Upper lobe of right lung (tissue), 1 donor: ENCODE data around the gene BASP1. TPM values are rescaled to one million over a fixed set of nuclear protein-coding genes. Genes with fewer than 3 reads are reported as not detected.
A peak's percentile ranks its signal among the peaks of the same experiment; 100 is the strongest.

Source experiments
- ATAC-seq: fragments of 200-7000 bp; cut with Tn5 transposase; one replicate; pipeline ENCODE4 v1.9.1; 2020; ENCODE audit warnings: mild to moderate bottlenecking, moderate library complexity
- DNase-seq: peaks from one replicate; pipeline ENCODE4 v3.0.0-alpha.2; 2020
- H3K27ac ChIP-seq: fragments of 200-600 bp; one replicate; pipeline ENCODE4 v1.8.0; 2022
- H3K27me3 ChIP-seq: fragments of 200-600 bp; one replicate; pipeline ENCODE4 v1.8.0; 2022; ENCODE audit warnings: mild to moderate bottlenecking
- H3K36me3 ChIP-seq: fragments of 200-600 bp; one replicate; pipeline ENCODE4 v1.8.0; 2022
- H3K4me1 ChIP-seq: fragments of 200-600 bp; one replicate; pipeline ENCODE4 v1.8.0; 2022
- H3K4me3 ChIP-seq: fragments of 200-600 bp; one replicate; pipeline ENCODE4 v1.8.0; 2022; ENCODE audit warnings: mild to moderate bottlenecking
- H3K9me3 ChIP-seq: fragments of 200-600 bp; one replicate; pipeline ENCODE4 v1.8.0; 2022
- intact Hi-C: fragments of 100-400 bp; cut with DNase I; formaldehyde crosslinking; loops from one replicate; pipeline ENCODE4 v1.11.0; 2022
- total RNA-seq: library from RNA; stranded (reverse); fragmentation: NEBNext Ultra II Directional; extraction: Animal tissue kit (Norgen Biotek cat#: 25700); gene quantifications from one replicate; pipeline ENCODE4 v1.2.1, GENCODE V29; 2021
- TF ChIP-seq, protein P1 (sequence below): fragments of 200-600 bp; IDR thresholded peaks from one replicate; pipeline ENCODE4 v1.8.0; 2022; ENCODE audit warnings: antibody characterized with exemption
- donor health status: DM: no; HTN: yes; CAD: no; lungs with severe emphysema.

The BASP1 gene
- total RNA-seq, 1 donor from 2014 or later: 31.1 TPM

DNA sequence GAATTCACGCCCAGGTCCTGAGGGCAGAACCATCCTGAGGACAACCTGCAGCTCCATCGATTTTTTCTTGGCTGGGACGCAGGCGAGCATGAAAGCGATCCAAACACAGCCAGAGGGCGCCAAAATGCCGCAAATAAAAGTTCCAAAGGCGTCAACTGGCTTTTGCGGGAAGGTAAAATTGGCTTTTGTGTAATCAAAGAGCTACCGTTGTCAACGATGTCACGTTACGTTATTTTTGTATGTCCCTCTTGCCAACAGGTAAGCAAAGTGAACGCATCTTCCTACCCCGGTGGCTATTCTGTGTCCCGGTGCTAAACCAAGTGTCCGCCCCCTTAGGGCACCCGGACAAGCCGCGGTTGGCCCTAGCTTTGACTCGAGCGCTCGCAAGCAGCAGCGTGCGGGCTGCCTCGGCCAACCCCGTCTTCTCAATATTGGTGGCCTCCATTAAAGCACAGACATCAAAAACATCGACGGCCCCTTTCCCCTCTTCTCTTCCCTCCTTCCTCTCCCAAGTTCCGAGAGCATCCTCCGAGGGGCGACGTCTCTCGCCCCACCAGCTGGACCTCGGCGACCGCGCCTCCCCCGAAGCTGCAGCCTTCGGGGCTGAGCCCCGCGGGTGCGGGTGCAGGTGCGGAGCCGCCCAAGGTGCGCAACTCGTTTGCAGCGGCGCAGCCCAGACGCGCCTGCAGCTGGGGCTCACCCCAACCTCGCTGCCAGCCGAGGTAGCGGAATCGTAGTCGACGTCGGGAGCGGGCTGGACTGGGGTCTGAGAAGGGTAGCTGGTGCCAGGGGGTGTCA lies 1.1 kb upstream of the BASP1 start:
- intact Hi-C loops: loop anchor here (10.0 kb wide), 1 partner anchor 1068 kb away; no protein-coding TSS in a partner anchor
- ATAC-seq: peak; percentile 67
- H3K9me3 ChIP-seq: no peaks in the 10 kb centered on the region
- H3K27me3 ChIP-seq: no peaks in the 10 kb centered on the region
- H3K4me3 ChIP-seq: peak overlapping the region; percentile 60
- TF ChIP-seq, protein P1, sequence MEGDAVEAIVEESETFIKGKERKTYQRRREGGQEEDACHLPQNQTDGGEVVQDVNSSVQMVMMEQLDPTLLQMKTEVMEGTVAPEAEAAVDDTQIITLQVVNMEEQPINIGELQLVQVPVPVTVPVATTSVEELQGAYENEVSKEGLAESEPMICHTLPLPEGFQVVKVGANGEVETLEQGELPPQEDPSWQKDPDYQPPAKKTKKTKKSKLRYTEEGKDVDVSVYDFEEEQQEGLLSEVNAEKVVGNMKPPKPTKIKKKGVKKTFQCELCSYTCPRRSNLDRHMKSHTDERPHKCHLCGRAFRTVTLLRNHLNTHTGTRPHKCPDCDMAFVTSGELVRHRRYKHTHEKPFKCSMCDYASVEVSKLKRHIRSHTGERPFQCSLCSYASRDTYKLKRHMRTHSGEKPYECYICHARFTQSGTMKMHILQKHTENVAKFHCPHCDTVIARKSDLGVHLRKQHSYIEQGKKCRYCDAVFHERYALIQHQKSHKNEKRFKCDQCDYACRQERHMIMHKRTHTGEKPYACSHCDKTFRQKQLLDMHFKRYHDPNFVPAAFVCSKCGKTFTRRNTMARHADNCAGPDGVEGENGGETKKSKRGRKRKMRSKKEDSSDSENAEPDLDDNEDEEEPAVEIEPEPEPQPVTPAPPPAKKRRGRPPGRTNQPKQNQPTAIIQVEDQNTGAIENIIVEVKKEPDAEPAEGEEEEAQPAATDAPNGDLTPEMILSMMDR: peak; percentile 73
- DNase-seq: peak; percentile 83
- no peaks in the 10 kb centered on the region for H3K36me3 ChIP-seq
- peaks cover 9% of the 10 kb centered on the region for H3K4me1 ChIP-seq
- H3K27ac ChIP-seq: no peak overlapping the region

DNA sequence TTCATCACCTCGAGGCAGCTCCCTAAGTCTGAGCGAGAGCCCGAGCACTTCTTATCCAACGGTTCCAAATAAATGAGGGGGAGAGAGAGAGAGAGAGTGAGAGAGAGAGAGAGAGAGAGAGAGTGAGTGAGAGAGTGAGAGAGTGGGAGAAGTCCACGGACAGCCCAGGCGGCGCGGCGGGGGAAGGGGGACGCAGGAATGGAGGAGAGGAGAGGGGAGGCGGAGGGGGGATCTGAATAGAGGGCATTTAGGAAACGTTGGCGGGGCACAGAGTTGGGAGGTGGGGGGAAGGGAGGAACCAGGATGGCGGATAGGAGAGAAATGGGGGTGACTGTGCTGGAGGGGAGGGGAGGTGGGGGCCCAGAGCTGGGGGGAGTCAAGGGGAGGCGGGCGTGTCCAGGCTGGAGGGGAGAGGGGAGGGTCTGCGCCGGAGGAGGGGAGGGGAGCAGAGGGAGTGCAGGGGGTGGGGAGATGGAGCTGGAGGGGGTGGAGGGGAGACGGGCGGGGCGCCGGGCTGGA lies 398 bp upstream of the BASP1 start:
- DNase-seq (peak; percentile 69), ATAC-seq (peak; percentile 19)

GRCh38 chr5:17218353-17219005 lies 1.0 kb downstream of the BASP1 start:
- DNase-seq (peak; percentile 72), ATAC-seq (peak; percentile 34)
- Histone ChIP-seq H3K9me3 (no peaks in the 10 kb centered on the region), H3K36me3 (no peaks in the 10 kb centered on the region), H3K27me3 (no peaks in the 10 kb centered on the region), H3K4me1 (peaks cover 9% of the 10 kb centered on the region), H3K27ac (peak overlapping the region; percentile 70), H3K4me3 (peak overlapping the region; percentile 60)
- intact Hi-C loops: loop anchor here (10.0 kb wide), 1 partner anchor 1066 kb away; no protein-coding TSS in a partner anchor
- TF ChIP-seq, protein P1: no peak

More for the DNA sequence above, 398 bp upstream of the BASP1 start:
- intact Hi-C loops: loop anchor here (10.0 kb wide), 1 partner anchor 1068 kb away; no protein-coding TSS in a partner anchor
- TF ChIP-seq, protein P1: no peak
- H3K36me3 ChIP-seq: no peaks in the 10 kb centered on the region
- no peaks in the 10 kb centered on the region for H3K9me3 ChIP-seq
- H3K4me3 ChIP-seq: peak overlapping the region; percentile 60
- peaks cover 9% of the 10 kb centered on the region for H3K4me1 ChIP-seq
- no peak overlapping the region for H3K27ac ChIP-seq
- no peaks in the 10 kb centered on the region for H3K27me3 ChIP-seq

DNA sequence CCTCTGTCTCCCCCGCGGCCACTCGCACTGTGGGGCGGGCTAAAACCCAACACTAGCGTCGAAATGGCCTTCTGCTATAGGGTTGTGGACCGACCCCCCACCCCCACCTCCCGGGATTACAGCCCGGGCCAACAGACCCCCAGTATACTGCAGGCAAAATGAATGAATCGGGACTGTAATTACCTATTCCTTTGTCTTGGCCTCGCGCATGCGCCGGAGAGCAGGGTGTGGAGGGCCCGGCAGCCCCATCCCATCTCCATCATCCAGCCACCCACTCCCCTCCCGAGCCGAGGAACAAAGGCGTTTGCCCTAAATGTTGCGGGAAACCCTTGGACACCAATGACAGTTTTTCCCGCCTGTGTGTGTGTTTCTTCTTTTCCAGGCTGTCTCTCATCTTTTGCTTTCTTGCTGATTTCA lies 1.6 kb downstream of the BASP1 start:
- Histone ChIP-seq H3K27ac (no peak overlapping the region), H3K4me1 (peaks cover 9% of the 10 kb centered on the region), H3K4me3 (peak overlapping the region; percentile 60), H3K9me3 (no peaks in the 10 kb centered on the region), H3K36me3 (no peaks in the 10 kb centered on the region), H3K27me3 (no peaks in the 10 kb centered on the region)
- DNase-seq: peak; percentile 63
- ATAC-seq: no peak
- intact Hi-C loops: loop anchor here (10.0 kb wide), 1 partner anchor 1066 kb away; no protein-coding TSS in a partner anchor
- TF ChIP-seq, protein P1: no peak

DNA sequence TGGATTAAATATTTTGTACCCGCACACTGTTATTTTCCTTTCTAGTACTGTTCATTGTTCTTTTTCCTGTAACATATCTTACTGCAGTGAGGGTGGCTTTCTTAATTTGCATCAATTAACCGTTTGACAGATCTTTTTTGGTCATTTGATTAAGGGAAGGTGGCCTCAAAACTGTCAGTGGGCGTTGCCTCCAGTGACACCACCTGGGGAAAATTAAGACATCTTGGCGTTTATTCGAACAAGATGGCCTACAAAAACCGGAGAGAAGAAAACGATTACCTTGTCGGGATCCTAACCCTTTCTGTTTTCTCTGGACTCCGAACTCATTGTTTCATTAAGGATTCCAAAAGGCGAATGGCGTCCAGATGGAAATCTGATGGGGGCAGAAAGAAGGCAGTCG lies 2.0 kb downstream of the BASP1 start:
- Histone ChIP-seq H3K9me3 (no peaks in the 10 kb centered on the region), H3K36me3 (no peaks in the 10 kb centered on the region), H3K4me3 (peak overlapping the region; percentile 60), H3K4me1 (peaks cover 9% of the 10 kb centered on the region), H3K27ac (no peak overlapping the region), H3K27me3 (no peaks in the 10 kb centered on the region)
- ATAC-seq (no peak), DNase-seq (no peak)
- intact Hi-C loops: loop anchor here (10.0 kb wide), 1 partner anchor 1065 kb away; no protein-coding TSS in a partner anchor
- TF ChIP-seq, protein P1: no peak
